ENCODE results near the gene FBXL19.

The FBXL19 gene

GRCh38 chr16:30895627-30896260 is 27.6 kb upstream of the FBXL19 start:
- no peak for DNase-seq

GRCh38 chr16:30896261-30896888 is 27.0 kb upstream of the FBXL19 start, which contains the start of gene CTF1:
TSS of gene CTF1 (plus strand) at chr16:30896614. CDS start at chr16:30896644, 30 bp downstream.
- no peak for DNase-seq

DNA sequence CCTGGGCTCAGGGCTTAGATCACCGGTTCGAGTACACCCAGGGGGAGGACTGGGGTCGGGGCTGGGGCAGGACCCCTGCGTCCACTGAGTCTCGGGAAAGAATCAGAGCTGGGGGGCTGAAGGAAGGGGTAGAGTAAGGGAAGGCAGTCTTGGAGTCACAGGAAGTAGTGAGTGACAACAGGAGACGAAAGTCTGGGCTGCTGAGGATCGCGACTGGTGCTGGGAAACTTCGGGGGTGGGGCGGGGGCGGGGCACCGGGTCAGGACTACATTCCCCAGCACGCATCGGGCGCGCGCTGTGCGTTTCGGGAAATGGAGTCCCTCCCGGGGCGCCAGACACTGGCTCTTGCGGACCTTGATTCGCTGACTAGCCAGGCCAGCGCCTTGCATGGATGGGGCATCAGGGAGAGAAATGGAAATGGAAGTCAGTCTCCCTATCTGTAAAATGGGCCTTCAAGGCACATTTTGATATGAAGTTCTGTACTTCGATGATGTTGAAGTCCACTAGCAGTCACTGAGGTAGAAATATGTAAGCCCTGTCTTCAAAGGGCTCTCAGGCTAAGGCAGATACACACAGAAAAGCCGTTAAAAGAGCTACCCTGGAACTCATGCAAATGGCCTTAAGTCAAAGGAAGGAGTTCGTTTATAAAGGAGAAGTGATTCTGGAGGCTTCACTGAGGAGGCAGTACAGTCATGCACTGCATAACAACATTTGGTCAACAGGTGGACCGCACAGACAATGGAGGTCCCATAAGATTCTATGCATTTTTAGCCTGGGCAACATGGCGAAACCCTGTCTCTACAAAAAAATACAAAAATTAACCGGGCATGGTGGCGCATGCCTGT is 26.3 kb upstream of the FBXL19 start:
- DNase-seq: no peak

- no peak for DNase-seq
Observed at GRCh38 chr16:30899794-30900193, 23.6 kb upstream of the FBXL19 start.

DNA sequence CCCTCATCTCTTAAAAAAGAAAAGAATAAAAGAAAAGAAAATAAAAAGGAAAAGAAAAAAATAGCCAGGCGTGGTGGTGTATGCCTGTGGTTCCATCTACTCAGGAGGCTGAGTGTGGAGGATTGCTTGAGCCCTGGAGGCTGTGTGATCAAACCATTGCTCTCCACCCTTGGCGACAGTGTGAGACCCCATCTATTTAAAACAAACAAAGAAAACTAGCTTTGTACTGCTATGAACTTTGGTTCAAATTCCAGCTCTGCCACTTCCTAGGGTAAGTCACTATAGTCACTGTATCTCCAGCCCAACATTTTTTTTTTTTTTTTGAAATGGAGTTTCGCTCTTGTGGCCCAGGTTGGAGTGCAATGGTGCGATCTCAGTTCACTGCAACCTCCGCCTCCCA is 22.8 kb upstream of the FBXL19 start:
- DNase-seq: no peak

- no peak for DNase-seq
Observed at GRCh38 chr16:30901201-30902028, 22.0 kb upstream of the FBXL19 start.

- peak; percentile 67 for DNase-seq
Observed at GRCh38 chr16:30902029-30902972, 21.1 kb upstream of the FBXL19 start.

GRCh38 chr16:30903002-30903401 is 20.4 kb upstream of the FBXL19 start:
- no peak for DNase-seq

DNA sequence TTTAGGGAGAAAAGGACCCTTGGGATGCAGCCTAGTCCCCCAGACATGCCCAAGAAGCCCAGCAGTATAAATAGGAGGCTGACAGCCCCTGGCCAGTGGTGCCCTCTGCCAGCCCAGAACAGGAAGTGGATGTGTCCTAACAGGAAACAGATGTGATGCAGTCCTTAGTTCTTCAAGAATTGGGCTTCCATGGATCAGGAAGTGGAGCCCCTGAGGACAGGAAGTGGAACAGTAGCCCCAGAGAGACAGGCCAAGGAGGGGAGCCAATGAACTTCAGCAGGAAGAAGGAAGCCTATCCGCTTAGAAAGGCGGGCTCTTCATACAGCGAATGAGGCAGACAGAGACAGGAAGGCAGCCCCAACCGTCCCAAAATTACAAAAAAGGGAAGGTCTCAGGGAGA is 19.8 kb upstream of the FBXL19 start:
- peak; percentile 94 for DNase-seq

GRCh38 chr16:30904114-30904780 is 19.1 kb upstream of the FBXL19 start:
- peak; percentile 52 for DNase-seq

GRCh38 chr16:30907064-30907463 is 16.3 kb upstream of the FBXL19 start:
- no peak for DNase-seq

DNA sequence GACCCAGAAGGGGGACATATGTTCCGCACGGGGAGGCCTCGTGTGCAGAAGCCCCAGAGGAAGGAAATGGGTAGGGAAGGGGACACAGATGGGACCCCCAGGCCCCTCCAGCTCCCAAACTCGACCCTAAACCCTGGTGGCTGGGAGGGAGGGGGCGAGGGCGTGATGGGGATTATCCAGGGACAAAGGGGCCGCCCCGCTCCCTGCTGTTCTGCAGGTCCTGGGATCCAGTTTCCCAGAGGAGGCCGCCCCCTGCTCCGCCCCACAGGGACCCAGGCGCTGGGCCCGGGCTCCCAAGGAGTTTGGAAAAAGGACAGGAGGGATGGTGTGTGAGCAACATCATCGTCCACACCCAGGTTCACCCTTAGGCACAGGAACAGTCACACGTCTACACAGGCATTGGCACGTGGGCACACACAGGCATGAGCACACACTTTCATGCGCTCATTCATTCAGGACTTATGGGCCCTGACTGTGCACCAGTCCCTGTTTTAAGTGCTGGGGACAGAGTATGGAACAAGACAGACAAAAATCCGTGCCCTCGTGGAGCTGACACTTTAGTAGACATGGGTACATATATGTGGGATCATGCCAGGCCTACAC is 12.8 kb upstream of the FBXL19 start:
- DNase-seq: no peak

GRCh38 chr16:30912794-30913412 is 10.5 kb upstream of the FBXL19 start:
- DNase-seq: no peak

DNA sequence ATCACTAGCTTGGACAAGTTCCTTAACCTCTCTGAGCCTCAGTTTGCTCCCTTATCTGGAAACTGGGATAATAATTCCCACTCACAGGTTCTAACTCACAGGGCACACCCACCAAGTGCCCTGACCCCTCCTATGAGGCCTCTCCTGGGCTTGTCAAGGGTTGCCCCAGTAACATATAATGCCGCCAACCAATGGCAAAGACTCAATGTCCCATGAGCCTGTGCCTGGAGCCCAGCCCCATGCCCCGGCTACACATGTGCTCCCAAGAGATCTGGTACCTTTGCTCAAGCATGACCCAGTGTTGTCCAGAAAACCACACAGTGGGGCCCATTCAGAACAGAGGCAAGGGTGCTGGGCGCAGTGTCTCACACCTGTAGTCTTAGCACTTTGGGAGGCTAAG is 8.5 kb upstream of the FBXL19 start:
- DNase-seq: no peak

GRCh38 chr16:30918614-30919013 is 4.8 kb upstream of the FBXL19 start:
- DNase-seq: no peak

GRCh38 chr16:30920891-30921290 is 2.5 kb upstream of the FBXL19 start:
- no peak for DNase-seq

- DNase-seq: no peak
Observed at GRCh38 chr16:30921459-30921747, 2.0 kb upstream of the FBXL19 start.

DNA sequence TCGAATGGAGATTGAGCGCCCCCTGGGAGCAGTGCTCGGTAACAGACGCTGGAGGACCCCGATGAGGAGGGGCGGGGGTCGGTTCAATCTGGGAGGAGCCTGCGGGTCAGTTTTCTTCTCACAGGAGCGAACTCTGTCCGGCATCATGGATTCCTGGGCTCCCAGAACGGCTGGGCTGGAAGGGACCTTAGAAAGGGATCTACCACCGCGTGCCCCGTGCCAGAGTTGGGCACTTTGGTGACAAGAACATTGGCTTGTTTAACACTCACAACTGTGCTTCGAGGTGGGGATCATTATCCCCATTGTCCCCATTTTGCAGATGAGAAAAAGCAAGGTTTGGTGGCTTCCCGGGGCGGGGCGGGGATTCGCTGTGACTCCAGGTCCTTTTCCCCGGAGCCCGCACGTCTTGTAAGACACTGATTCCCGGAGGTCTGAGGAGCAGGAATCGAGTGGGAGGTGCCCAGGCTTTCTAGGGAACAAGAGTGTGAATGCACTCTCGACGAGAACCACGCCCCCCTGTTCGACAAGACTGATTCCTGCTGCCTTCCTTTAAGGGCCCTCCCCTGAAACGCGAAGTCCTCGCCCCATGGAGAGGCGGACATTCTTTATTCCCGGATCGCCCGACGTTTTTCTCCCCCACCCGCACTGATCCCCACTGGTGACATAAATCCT is 1.5 kb upstream of the FBXL19 start:
- peak; percentile 79 for DNase-seq

- peak; percentile 99 for DNase-seq
Observed at GRCh38 chr16:30922420-30922959, 882 bp upstream of the FBXL19 start.

All from GDM1 (cell line).